ENCODE data around the gene PAPPA. TPM values are rescaled to one million over a fixed set of nuclear protein-coding genes. Genes with fewer than 3 reads are reported as not detected.

The PAPPA gene
- total RNA-seq, 1 experiment from 2014 or later = 0.21 TPM

GRCh38 chr9:116243708-116244107 lies 90.1 kb downstream of the PAPPA start:
- Histone ChIP-seq H3K36me3 (replicated peaks; ENCODE audit: control insufficient read depth, insufficient read depth, low read length) (no peaks in the 10 kb centered on the region), H3K27me3 (ENCODE audit: control insufficient read depth, insufficient read depth, low read length) (no peaks in the 10 kb centered on the region), H3K4me3 (ENCODE audit: insufficient read depth, low read depth, low read length) (no peak overlapping the region)
- DNase-seq = no peak

- H3K27me3 ChIP-seq (ENCODE audit: control insufficient read depth, insufficient read depth, low read length) = no peaks in the 10 kb centered on the region
- DNase-seq = no peak
Observed at GRCh38 chr9:116247284-116247683, 93.7 kb downstream of the PAPPA start.

GRCh38 chr9:116247791-116248374 lies 94.3 kb downstream of the PAPPA start:
- H3K4me3 ChIP-seq (ENCODE audit: insufficient read depth, low read depth, low read length) = no peak overlapping the region
- no peak for DNase-seq
- no peaks in the 10 kb centered on the region for H3K36me3 ChIP-seq (replicated peaks; ENCODE audit: control insufficient read depth, insufficient read depth, low read length)
- no peaks in the 10 kb centered on the region for H3K27me3 ChIP-seq (ENCODE audit: control insufficient read depth, insufficient read depth, low read length)

More at GRCh38 chr9:116247284-116247683, 93.7 kb downstream of the PAPPA start:
- no peaks in the 10 kb centered on the region for H3K36me3 ChIP-seq (replicated peaks; ENCODE audit: control insufficient read depth, insufficient read depth, low read length)
- no peak overlapping the region for H3K4me3 ChIP-seq (ENCODE audit: insufficient read depth, low read depth, low read length)

- Histone ChIP-seq H3K27me3 (ENCODE audit: control insufficient read depth, insufficient read depth, low read length) (no peaks in the 10 kb centered on the region), H3K36me3 (replicated peaks; ENCODE audit: control insufficient read depth, insufficient read depth, low read length) (no peaks in the 10 kb centered on the region), H3K4me3 (ENCODE audit: insufficient read depth, low read depth, low read length) (no peak overlapping the region)
- DNase-seq = no peak
Observed at GRCh38 chr9:116250891-116251290, 97.3 kb downstream of the PAPPA start.

- H3K27me3 ChIP-seq (ENCODE audit: control insufficient read depth, insufficient read depth, low read length) = no peaks in the 10 kb centered on the region
- H3K4me3 ChIP-seq (ENCODE audit: insufficient read depth, low read depth, low read length) = no peak overlapping the region
- DNase-seq = no peak
- no peaks in the 10 kb centered on the region for H3K36me3 ChIP-seq (replicated peaks; ENCODE audit: control insufficient read depth, insufficient read depth, low read length)
Observed at GRCh38 chr9:116251366-116251765, 97.8 kb downstream of the PAPPA start.

- Histone ChIP-seq H3K27me3 (ENCODE audit: control insufficient read depth, insufficient read depth, low read length) (no peaks in the 10 kb centered on the region), H3K36me3 (replicated peaks; ENCODE audit: control insufficient read depth, insufficient read depth, low read length) (no peaks in the 10 kb centered on the region), H3K4me3 (ENCODE audit: insufficient read depth, low read depth, low read length) (no peak overlapping the region)
- DNase-seq = no peak
Observed at GRCh38 chr9:116260531-116260930, 106.9 kb downstream of the PAPPA start.

- DNase-seq = no peak
- Histone ChIP-seq H3K36me3 (replicated peaks; ENCODE audit: control insufficient read depth, insufficient read depth, low read length) (no peaks in the 10 kb centered on the region), H3K4me3 (ENCODE audit: insufficient read depth, low read depth, low read length) (no peak overlapping the region), H3K27me3 (ENCODE audit: control insufficient read depth, insufficient read depth, low read length) (no peaks in the 10 kb centered on the region; the same call in 1 of the 2 replicates)
Observed at GRCh38 chr9:116262448-116262847, 108.9 kb downstream of the PAPPA start.

- DNase-seq = no peak
- Histone ChIP-seq H3K27me3 (ENCODE audit: control insufficient read depth, insufficient read depth, low read length) (no peaks in the 10 kb centered on the region; the same call in 1 of the 2 replicates), H3K4me3 (ENCODE audit: insufficient read depth, low read depth, low read length) (no peak overlapping the region), H3K36me3 (replicated peaks; ENCODE audit: control insufficient read depth, insufficient read depth, low read length) (no peaks in the 10 kb centered on the region)
Observed at GRCh38 chr9:116264361-116264760, 110.8 kb downstream of the PAPPA start.

GRCh38 chr9:116267021-116267420 lies 113.4 kb downstream of the PAPPA start:
- H3K4me3 ChIP-seq (ENCODE audit: insufficient read depth, low read depth, low read length) = no peak overlapping the region
- no peak for DNase-seq
- H3K36me3 ChIP-seq (replicated peaks; ENCODE audit: control insufficient read depth, insufficient read depth, low read length) = no peaks in the 10 kb centered on the region
- H3K27me3 ChIP-seq (ENCODE audit: control insufficient read depth, insufficient read depth, low read length) = peaks cover 23% of the 10 kb centered on the region

GRCh38 chr9:116269250-116269649 lies 115.7 kb downstream of the PAPPA start:
- no peaks in the 10 kb centered on the region for H3K36me3 ChIP-seq (replicated peaks; ENCODE audit: control insufficient read depth, insufficient read depth, low read length)
- no peak overlapping the region for H3K4me3 ChIP-seq (ENCODE audit: insufficient read depth, low read depth, low read length)
- no peak for DNase-seq
- H3K27me3 ChIP-seq (ENCODE audit: control insufficient read depth, insufficient read depth, low read length) = peaks cover 40% of the 10 kb centered on the region

GRCh38 chr9:116270546-116270945 lies 117.0 kb downstream of the PAPPA start:
- H3K27me3 ChIP-seq (ENCODE audit: control insufficient read depth, insufficient read depth, low read length) = peaks cover 52% of the 10 kb centered on the region
- no peak for DNase-seq
- no peaks in the 10 kb centered on the region for H3K36me3 ChIP-seq (replicated peaks; ENCODE audit: control insufficient read depth, insufficient read depth, low read length)
- H3K4me3 ChIP-seq (ENCODE audit: insufficient read depth, low read depth, low read length) = no peak overlapping the region

- Histone ChIP-seq H3K36me3 (replicated peaks; ENCODE audit: control insufficient read depth, insufficient read depth, low read length) (no peaks in the 10 kb centered on the region), H3K27me3 (ENCODE audit: control insufficient read depth, insufficient read depth, low read length) (peaks cover 59% of the 10 kb centered on the region), H3K4me3 (ENCODE audit: insufficient read depth, low read depth, low read length) (no peak overlapping the region)
- DNase-seq = no peak
Observed at GRCh38 chr9:116271340-116271739, 117.7 kb downstream of the PAPPA start.

- Histone ChIP-seq H3K36me3 (replicated peaks; ENCODE audit: control insufficient read depth, insufficient read depth, low read length) (no peaks in the 10 kb centered on the region), H3K4me3 (ENCODE audit: insufficient read depth, low read depth, low read length) (no peak overlapping the region), H3K27me3 (ENCODE audit: control insufficient read depth, insufficient read depth, low read length) (peaks cover 65% of the 10 kb centered on the region)
- DNase-seq = peak; percentile 87
Observed at GRCh38 chr9:116271991-116272390, 118.4 kb downstream of the PAPPA start.

GRCh38 chr9:116274293-116274692 lies 120.7 kb downstream of the PAPPA start:
- peaks cover 76% of the 10 kb centered on the region for H3K27me3 ChIP-seq (ENCODE audit: control insufficient read depth, insufficient read depth, low read length)
- H3K4me3 ChIP-seq (ENCODE audit: insufficient read depth, low read depth, low read length) = no peak overlapping the region
- H3K36me3 ChIP-seq (replicated peaks; ENCODE audit: control insufficient read depth, insufficient read depth, low read length) = no peaks in the 10 kb centered on the region
- no peak for DNase-seq

GRCh38 chr9:116275418-116276195 lies 122.0 kb downstream of the PAPPA start:
- Histone ChIP-seq H3K4me3 (ENCODE audit: insufficient read depth, low read depth, low read length) (no peak overlapping the region), H3K36me3 (replicated peaks; ENCODE audit: control insufficient read depth, insufficient read depth, low read length) (no peaks in the 10 kb centered on the region), H3K27me3 (ENCODE audit: control insufficient read depth, insufficient read depth, low read length) (peaks cover 68% of the 10 kb centered on the region)
- DNase-seq = no peak
